ENCODE results near the gene USP44.

DNA sequence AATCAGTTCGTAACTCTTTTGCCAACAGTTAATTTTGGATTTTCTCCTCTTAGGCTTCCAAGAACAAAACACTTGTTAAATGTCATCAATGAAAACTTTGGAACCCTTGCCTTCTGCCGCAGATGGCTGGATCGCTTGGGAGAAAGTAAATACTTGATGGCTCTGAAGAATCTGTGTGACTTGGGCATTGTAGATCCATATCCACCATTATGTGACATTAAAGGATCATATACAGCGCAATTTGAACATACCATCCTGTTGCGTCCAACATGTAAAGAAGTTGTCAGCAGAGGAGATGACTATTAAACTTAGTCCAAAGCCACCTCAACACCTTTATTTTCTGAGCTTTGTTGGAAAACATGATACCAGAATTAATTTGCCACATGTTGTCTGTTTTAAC is 37.7 kb downstream of the USP44 start:
- TF ChIP-seq, protein P1, sequence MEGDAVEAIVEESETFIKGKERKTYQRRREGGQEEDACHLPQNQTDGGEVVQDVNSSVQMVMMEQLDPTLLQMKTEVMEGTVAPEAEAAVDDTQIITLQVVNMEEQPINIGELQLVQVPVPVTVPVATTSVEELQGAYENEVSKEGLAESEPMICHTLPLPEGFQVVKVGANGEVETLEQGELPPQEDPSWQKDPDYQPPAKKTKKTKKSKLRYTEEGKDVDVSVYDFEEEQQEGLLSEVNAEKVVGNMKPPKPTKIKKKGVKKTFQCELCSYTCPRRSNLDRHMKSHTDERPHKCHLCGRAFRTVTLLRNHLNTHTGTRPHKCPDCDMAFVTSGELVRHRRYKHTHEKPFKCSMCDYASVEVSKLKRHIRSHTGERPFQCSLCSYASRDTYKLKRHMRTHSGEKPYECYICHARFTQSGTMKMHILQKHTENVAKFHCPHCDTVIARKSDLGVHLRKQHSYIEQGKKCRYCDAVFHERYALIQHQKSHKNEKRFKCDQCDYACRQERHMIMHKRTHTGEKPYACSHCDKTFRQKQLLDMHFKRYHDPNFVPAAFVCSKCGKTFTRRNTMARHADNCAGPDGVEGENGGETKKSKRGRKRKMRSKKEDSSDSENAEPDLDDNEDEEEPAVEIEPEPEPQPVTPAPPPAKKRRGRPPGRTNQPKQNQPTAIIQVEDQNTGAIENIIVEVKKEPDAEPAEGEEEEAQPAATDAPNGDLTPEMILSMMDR (IDR thresholded peaks at IDR 0.05), result no peak
- TF ChIP-seq POLR2A (IDR thresholded peaks at IDR 0.05), result no peak

Data from body of pancreas (tissue), 4 donors.